Calu3 (cell line): ENCODE results near the gene C11orf68. TPM values are rescaled to one million over a fixed set of nuclear protein-coding genes. Genes with fewer than 3 reads are reported as not detected.
A peak's percentile ranks its signal among the peaks of the same experiment; 100 is the strongest.

ENCODE experiments used
- BruUV-seq: library from RNA; stranded (reverse); fragments of 400-500 nt; replicated peaks from 2 replicates; lab custom pipeline; 2021; lab: Mats Ljungman, UMichigan
- CTCF ChIA-PET: fragments of 300-600 bp; sonication (Branson Sonifier 250); formaldehyde crosslinking; loops from one replicate; lab custom pipeline; 2022; ENCODE audit warnings: antibody characterized with exemption; lab: Charles Lee
- DNase-seq: peaks from one replicate; pipeline ENCODE4 v3.0.0; 2022
- H3K27ac Mint-ChIP-seq: one replicate; pipeline ENCODE4 v1.8.0; 2022; ENCODE audit warnings: mixed read lengths; ENCODE audit not compliant: unreplicated experiment
- H3K27me3 Mint-ChIP-seq: one replicate; pipeline ENCODE4 v1.8.0; 2022; ENCODE audit warnings: mixed read lengths; ENCODE audit not compliant: unreplicated experiment
- H3K36me3 Mint-ChIP-seq: one replicate; pipeline ENCODE4 v1.8.0; 2022; ENCODE audit warnings: mild to moderate bottlenecking, moderate library complexity, mixed read lengths; ENCODE audit not compliant: insufficient read depth, unreplicated experiment
- H3K4me1 Mint-ChIP-seq: one replicate; pipeline ENCODE4 v1.8.0; 2022; ENCODE audit warnings: mild to moderate bottlenecking, low read depth, mixed read lengths; ENCODE audit not compliant: unreplicated experiment
- H3K4me3 Mint-ChIP-seq: one replicate; pipeline ENCODE4 v1.8.0; 2022; ENCODE audit warnings: mild to moderate bottlenecking, low read depth, moderate library complexity, mixed read lengths; ENCODE audit not compliant: unreplicated experiment
- H3K9me3 Mint-ChIP-seq: one replicate; pipeline ENCODE4 v1.8.0; 2022; ENCODE audit warnings: low read depth, mixed read lengths; ENCODE audit not compliant: unreplicated experiment
- intact Hi-C: fragments of 100-400 bp; cut with micrococcal nuclease; formaldehyde crosslinking; loops from one replicate; pipeline ENCODE4 v1.10.0; 2022; ENCODE audit not compliant: unreplicated experiment
- total RNA-seq: library from RNA; stranded (reverse); gene quantifications from 2 replicates; pipeline ENCODE4 v1.2.3, GENCODE V29; 2022
- TF ChIP-seq, protein P1 (sequence below): fragments of 200-600 bp; IDR thresholded peaks from one replicate; pipeline ENCODE4 v1.8.0; 2022; ENCODE audit warnings: antibody characterized with exemption; ENCODE audit not compliant: unreplicated experiment

The C11orf68 gene
- total RNA-seq, 1 experiment from 2014 or later, result 25.9 TPM

- TF ChIP-seq, protein P1, sequence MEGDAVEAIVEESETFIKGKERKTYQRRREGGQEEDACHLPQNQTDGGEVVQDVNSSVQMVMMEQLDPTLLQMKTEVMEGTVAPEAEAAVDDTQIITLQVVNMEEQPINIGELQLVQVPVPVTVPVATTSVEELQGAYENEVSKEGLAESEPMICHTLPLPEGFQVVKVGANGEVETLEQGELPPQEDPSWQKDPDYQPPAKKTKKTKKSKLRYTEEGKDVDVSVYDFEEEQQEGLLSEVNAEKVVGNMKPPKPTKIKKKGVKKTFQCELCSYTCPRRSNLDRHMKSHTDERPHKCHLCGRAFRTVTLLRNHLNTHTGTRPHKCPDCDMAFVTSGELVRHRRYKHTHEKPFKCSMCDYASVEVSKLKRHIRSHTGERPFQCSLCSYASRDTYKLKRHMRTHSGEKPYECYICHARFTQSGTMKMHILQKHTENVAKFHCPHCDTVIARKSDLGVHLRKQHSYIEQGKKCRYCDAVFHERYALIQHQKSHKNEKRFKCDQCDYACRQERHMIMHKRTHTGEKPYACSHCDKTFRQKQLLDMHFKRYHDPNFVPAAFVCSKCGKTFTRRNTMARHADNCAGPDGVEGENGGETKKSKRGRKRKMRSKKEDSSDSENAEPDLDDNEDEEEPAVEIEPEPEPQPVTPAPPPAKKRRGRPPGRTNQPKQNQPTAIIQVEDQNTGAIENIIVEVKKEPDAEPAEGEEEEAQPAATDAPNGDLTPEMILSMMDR, result no peak
- BruUV-seq, result no TSS peak
- Mint-ChIP-seq H3K36me3 (peaks cover 75% of the 10 kb centered on the region), H3K9me3 (no peaks in the 10 kb centered on the region), H3K27me3 (no peaks in the 10 kb centered on the region), H3K27ac (peak within 1 kb of the TSS; percentile 97), H3K4me1 (peaks cover 62% of the 10 kb centered on the region), H3K4me3 (peak within 1 kb of the TSS; percentile 84)
- DNase-seq, result peak; percentile 99
- intact Hi-C loops, result no loop called here
- CTCF ChIA-PET, result interaction anchor here (1.0 to 1.9 kb wide), 4 partner anchors 9 to 15 kb away, joined by 3 to 5 read pairs (median 4); partner anchors contain the start of gene FIBP
Measured at GRCh38 chr11:65900125-65900898, 18.6 kb downstream of the C11orf68 start, which contains the start of gene FOSL1. Gene FOSL1, minus strand, starts transcription at chr11:65900388. Its CDS starts 49 bp downstream, at chr11:65900339.

- Mint-ChIP-seq H3K27me3 (no peaks in the 10 kb centered on the region), H3K36me3 (peaks cover 82% of the 10 kb centered on the region), H3K4me1 (peaks cover 64% of the 10 kb centered on the region), H3K27ac (peak overlapping the region; percentile 97), H3K9me3 (no peaks in the 10 kb centered on the region), H3K4me3 (peak overlapping the region; percentile 84)
- no TSS peak for BruUV-seq
- peak; percentile 87 for DNase-seq
- CTCF ChIA-PET, result interaction anchor here (1.0 to 1.3 kb wide), 3 partner anchors 8 to 16 kb away, joined by 4 to 6 read pairs (median 4); partner anchors contain the start of gene CCDC85B
- TF ChIP-seq, protein P1, result no peak
- intact Hi-C loops, result no loop called here
Measured at GRCh38 chr11:65899356-65900124, 19.3 kb downstream of the C11orf68 start.

DNA sequence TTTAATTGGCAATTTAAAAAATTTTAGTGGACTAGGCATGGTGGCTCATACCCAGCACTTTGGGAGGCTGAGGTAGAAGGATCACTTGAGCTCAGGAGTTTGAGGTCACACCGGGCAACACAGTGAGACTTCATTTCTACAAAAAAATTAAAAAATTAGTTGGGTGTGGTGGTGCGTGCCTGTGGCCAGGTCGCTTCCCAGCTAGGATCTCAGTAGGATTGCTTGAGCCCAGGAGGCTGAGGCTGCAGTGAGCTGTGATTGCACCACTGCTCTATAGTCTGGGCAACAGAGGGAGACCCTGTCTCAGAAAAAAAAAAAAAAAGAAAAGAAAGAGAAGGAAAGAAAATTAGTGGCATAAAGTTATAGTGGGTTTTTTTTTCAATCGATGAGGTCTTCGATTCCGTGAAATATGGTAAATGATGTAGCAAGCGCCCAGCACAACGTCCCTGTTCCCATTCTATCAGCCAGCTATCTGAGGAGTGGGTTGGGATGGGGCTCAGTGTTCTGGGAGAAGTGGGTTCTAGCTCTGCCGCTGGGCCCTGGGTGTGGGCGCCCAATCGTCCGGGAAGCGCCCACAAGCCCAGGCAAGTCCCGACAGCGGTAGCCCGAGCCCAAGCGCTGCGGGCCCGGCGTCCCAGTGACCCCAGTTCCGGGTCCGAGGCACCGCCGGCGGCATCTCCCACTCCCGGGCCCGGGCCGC, 20.1 kb downstream of the C11orf68 start:
- intact Hi-C loops, result no loop called here
- H3K4me1 Mint-ChIP-seq, result peaks cover 57% of the 10 kb centered on the region
- peak overlapping the region; percentile 97 for H3K27ac Mint-ChIP-seq
- H3K36me3 Mint-ChIP-seq, result peaks cover 90% of the 10 kb centered on the region
- DNase-seq, result no peak
- TF ChIP-seq, protein P1, result no peak
- H3K27me3 Mint-ChIP-seq, result no peaks in the 10 kb centered on the region
- peak overlapping the region; percentile 84 for H3K4me3 Mint-ChIP-seq
- H3K9me3 Mint-ChIP-seq, result no peaks in the 10 kb centered on the region
- CTCF ChIA-PET, result interaction anchor here (0.7 to 1.3 kb wide), 5 partner anchors 8 to 52 kb away, joined by 3 to 6 read pairs (median 4); partner anchors contain the start of gene CCDC85B
- TSS peak; percentile 27 for BruUV-seq

- no peaks in the 10 kb centered on the region for H3K9me3 Mint-ChIP-seq
- TF ChIP-seq, protein P1, result no peak
- no peak for DNase-seq
- peaks cover 93% of the 10 kb centered on the region for H3K36me3 Mint-ChIP-seq
- no TSS peak for BruUV-seq
- CTCF ChIA-PET, result interaction anchor here (1.6 kb wide), 1 partner anchor 9 kb away, joined by 5 read pairs; the partner anchor contains the start of gene FIBP
- peak overlapping the region; percentile 97 for H3K27ac Mint-ChIP-seq
- intact Hi-C loops, result no loop called here
- H3K4me1 Mint-ChIP-seq, result peaks cover 49% of the 10 kb centered on the region
- no peaks in the 10 kb centered on the region for H3K27me3 Mint-ChIP-seq
- peak overlapping the region; percentile 84 for H3K4me3 Mint-ChIP-seq
Measured at GRCh38 chr11:65897020-65897471, 21.8 kb downstream of the C11orf68 start.
